HG02588 (cell line): ENCODE data around the gene ACSM2B.
"Not testable (repeated sequence)": the region's sequence is repeated elsewhere in the genome, so short reads cannot be mapped to it uniquely, and the experiment has no call there.

Source experiments
- ATAC-seq: cut with Tn5 transposase; IDR thresholded peaks from one replicate; pipeline ENCODE4 v1.9.1; 2021; ENCODE audit warnings: mild to moderate bottlenecking, moderate library complexity; ENCODE audit not compliant: unreplicated experiment

The ACSM2B gene

GRCh38 chr16:20576145-20576544 lies at the start of gene ACSM2B:
Gene ACSM2B, minus strand, starts transcription at chr16:20576367. Its CDS starts 11,522 bp downstream, at chr16:20564845.
- not testable (repeated sequence) for ATAC-seq

GRCh38 chr16:20624882-20625807 lies 49.0 kb upstream of the ACSM2B start:
- ATAC-seq, result no peak

GRCh38 chr16:20624205-20624604 lies 48.0 kb upstream of the ACSM2B start:
- no peak for ATAC-seq

GRCh38 chr16:20622498-20622870 lies 46.3 kb upstream of the ACSM2B start:
- ATAC-seq, result no peak

GRCh38 chr16:20621406-20621805 lies 45.2 kb upstream of the ACSM2B start:
- no peak for ATAC-seq

- ATAC-seq, result no peak
Measured at GRCh38 chr16:20620770-20621169, 44.6 kb upstream of the ACSM2B start.

GRCh38 chr16:20620003-20620402 lies 43.8 kb upstream of the ACSM2B start:
- ATAC-seq, result no peak

- no peak for ATAC-seq
Measured at GRCh38 chr16:20617271-20617670, 41.1 kb upstream of the ACSM2B start.

- ATAC-seq, result no peak
Measured at GRCh38 chr16:20614186-20615141, 38.3 kb upstream of the ACSM2B start.

GRCh38 chr16:20613481-20614185 lies 37.5 kb upstream of the ACSM2B start:
- ATAC-seq, result no peak

GRCh38 chr16:20612551-20613480 lies 36.6 kb upstream of the ACSM2B start:
- no peak for ATAC-seq

- no peak for ATAC-seq
Measured at GRCh38 chr16:20611975-20612481, 35.9 kb upstream of the ACSM2B start.

GRCh38 chr16:20611350-20611902 lies 35.3 kb upstream of the ACSM2B start:
- no peak for ATAC-seq

GRCh38 chr16:20610892-20611349 lies 34.8 kb upstream of the ACSM2B start:
- ATAC-seq, result no peak

GRCh38 chr16:20610211-20610891 lies 34.2 kb upstream of the ACSM2B start:
- no peak for ATAC-seq

GRCh38 chr16:20602205-20602604 lies 26.0 kb upstream of the ACSM2B start:
- not testable (repeated sequence) for ATAC-seq

GRCh38 chr16:20599475-20599874 lies 23.3 kb upstream of the ACSM2B start:
- ATAC-seq, result not testable (repeated sequence)

- no peak for ATAC-seq
Measured at GRCh38 chr16:20598832-20599469, 22.8 kb upstream of the ACSM2B start.
